HEK293 (cell line): ENCODE results near the gene CPN2.
A peak's percentile ranks its signal among the peaks of the same experiment; 100 is the strongest.

Source experiments
- BCL11B ChIP-seq: fragments of 450-650 bp; formaldehyde crosslinking; IDR thresholded peaks from 2 replicates; pipeline ENCODE4 v1.5.1; 2016; ENCODE audit warnings: low read depth, missing biosample characterization, missing genetic modification characterization
- GFI1B ChIP-seq: fragments of 450-650 bp; formaldehyde crosslinking; IDR thresholded peaks from 2 replicates; pipeline ENCODE4 v1.5.1; 2016; ENCODE audit warnings: missing biosample characterization, missing genetic modification characterization
- KLF1 ChIP-seq: fragments of 450-650 bp; formaldehyde crosslinking; IDR thresholded peaks from 2 replicates; pipeline ENCODE4 v1.5.1; 2016; ENCODE audit warnings: missing biosample characterization, missing genetic modification characterization
- KLF9 ChIP-seq: fragments of 450-650 bp; formaldehyde crosslinking; IDR thresholded peaks from 2 replicates; pipeline ENCODE4 v1.5.1; 2016; ENCODE audit warnings: missing biosample characterization, missing genetic modification characterization, low read depth
- OVOL3 ChIP-seq: fragments of 450-650 bp; formaldehyde crosslinking; IDR thresholded peaks from 2 replicates; pipeline ENCODE4 v1.5.1; 2016; ENCODE audit warnings: missing biosample characterization, missing genetic modification characterization
- SETDB1 ChIP-seq: IDR thresholded peaks from one replicate; pipeline ENCODE4 v1.6.1; 2017; ENCODE audit warnings: mild to moderate bottlenecking, low read length, moderate library complexity, mixed read lengths; ENCODE audit not compliant: insufficient read length
- YY1 ChIP-seq: fragments of 450-650 bp; formaldehyde crosslinking; IDR thresholded peaks from 2 replicates; pipeline ENCODE4 v1.5.1; 2018; ENCODE audit warnings: missing biosample characterization, missing genetic modification characterization
- ZBTB1 ChIP-seq: fragments of 450-650 bp; formaldehyde crosslinking; IDR thresholded peaks from 2 replicates; pipeline ENCODE4 v1.5.1; 2016; ENCODE audit warnings: missing biosample characterization, missing genetic modification characterization
- ZBTB20 ChIP-seq: fragments of 450-650 bp; formaldehyde crosslinking; IDR thresholded peaks from 2 replicates; pipeline ENCODE4 v1.5.1; 2016; ENCODE audit warnings: missing biosample characterization, missing genetic modification characterization
- ZBTB21 ChIP-seq: fragments of 450-650 bp; formaldehyde crosslinking; IDR thresholded peaks from 2 replicates; pipeline ENCODE4 v1.5.1; 2017; ENCODE audit warnings: missing biosample characterization, missing genetic modification characterization
- ZNF155 ChIP-seq: fragments of 450-650 bp; formaldehyde crosslinking; IDR thresholded peaks from 2 replicates; pipeline ENCODE4 v1.5.1; 2016; ENCODE audit warnings: missing biosample characterization, missing genetic modification characterization
- ZNF169 ChIP-seq: fragments of 450-650 bp; formaldehyde crosslinking; IDR thresholded peaks from 2 replicates; pipeline ENCODE4 v1.5.1; 2016; ENCODE audit warnings: missing biosample characterization, missing genetic modification characterization
- ZNF280C ChIP-seq: fragments of 450-650 bp; formaldehyde crosslinking; IDR thresholded peaks from 2 replicates; pipeline ENCODE4 v1.5.1; 2016; ENCODE audit warnings: missing biosample characterization, missing genetic modification characterization
- ZNF292 ChIP-seq: fragments of 450-650 bp; formaldehyde crosslinking; IDR thresholded peaks from 2 replicates; pipeline ENCODE4 v1.5.1; 2016; ENCODE audit warnings: low read depth, missing biosample characterization, missing genetic modification characterization, borderline replicate concordance
- ZNF391 ChIP-seq: fragments of 450-650 bp; formaldehyde crosslinking; IDR thresholded peaks from 2 replicates; pipeline ENCODE4 v1.5.1; 2016; ENCODE audit warnings: low read depth, missing biosample characterization, missing genetic modification characterization, borderline replicate concordance
- ZNF398 ChIP-seq: fragments of 450-650 bp; formaldehyde crosslinking; IDR thresholded peaks from 2 replicates; pipeline ENCODE4 v1.5.1; 2017; ENCODE audit warnings: missing biosample characterization, missing genetic modification characterization
- ZNF433 ChIP-seq: fragments of 450-650 bp; formaldehyde crosslinking; IDR thresholded peaks from 2 replicates; pipeline ENCODE4 v1.5.1; 2016; ENCODE audit warnings: missing biosample characterization, missing genetic modification characterization, low read depth
- ZNF473 ChIP-seq: fragments of 450-650 bp; formaldehyde crosslinking; IDR thresholded peaks from 2 replicates; pipeline ENCODE4 v1.5.1; 2017; ENCODE audit warnings: missing biosample characterization, missing genetic modification characterization
- ZNF513 ChIP-seq: fragments of 450-650 bp; IDR thresholded peaks from 2 replicates; pipeline ENCODE4 v1.5.1; 2018; ENCODE audit warnings: missing biosample characterization, missing genetic modification characterization
- ZNF521 ChIP-seq: fragments of 450-650 bp; formaldehyde crosslinking; IDR thresholded peaks from 2 replicates; pipeline ENCODE4 v1.5.1; 2017; ENCODE audit warnings: missing biosample characterization, mild to moderate bottlenecking, missing genetic modification characterization
- ZNF704 ChIP-seq: fragments of 450-650 bp; formaldehyde crosslinking; IDR thresholded peaks from 2 replicates; pipeline ENCODE4 v1.5.1; 2016; ENCODE audit warnings: missing biosample characterization, missing genetic modification characterization
- ZNF785 ChIP-seq: fragments of 450-650 bp; formaldehyde crosslinking; IDR thresholded peaks from 2 replicates; pipeline ENCODE4 v1.5.1; 2016; ENCODE audit warnings: missing biosample characterization, missing genetic modification characterization
- ZNF792 ChIP-seq: fragments of 450-650 bp; formaldehyde crosslinking; IDR thresholded peaks from 2 replicates; pipeline ENCODE4 v1.5.1; 2016; ENCODE audit warnings: missing biosample characterization, missing genetic modification characterization
- ZNF837 ChIP-seq: fragments of 450-650 bp; formaldehyde crosslinking; IDR thresholded peaks from 2 replicates; pipeline ENCODE4 v1.5.1; 2016; ENCODE audit warnings: missing biosample characterization, missing genetic modification characterization
- TF ChIP-seq, protein P1 (sequence below): fragments of 450-650 bp; formaldehyde crosslinking; IDR thresholded peaks from 2 replicates; pipeline ENCODE4 v1.5.1; 2017; ENCODE audit warnings: missing biosample characterization, missing genetic modification characterization
- TF ChIP-seq, protein P2 (sequence below): fragments of 450-650 bp; formaldehyde crosslinking; IDR thresholded peaks from 2 replicates; pipeline ENCODE4 v1.5.1; 2016; ENCODE audit warnings: missing biosample characterization, missing genetic modification characterization
- TF ChIP-seq, protein P3 (sequence below): fragments of 450-650 bp; formaldehyde crosslinking; IDR thresholded peaks from 2 replicates; pipeline ENCODE4 v1.5.1; 2016; ENCODE audit warnings: missing biosample characterization, missing genetic modification characterization, borderline replicate concordance

Gene CPN2

DNA sequence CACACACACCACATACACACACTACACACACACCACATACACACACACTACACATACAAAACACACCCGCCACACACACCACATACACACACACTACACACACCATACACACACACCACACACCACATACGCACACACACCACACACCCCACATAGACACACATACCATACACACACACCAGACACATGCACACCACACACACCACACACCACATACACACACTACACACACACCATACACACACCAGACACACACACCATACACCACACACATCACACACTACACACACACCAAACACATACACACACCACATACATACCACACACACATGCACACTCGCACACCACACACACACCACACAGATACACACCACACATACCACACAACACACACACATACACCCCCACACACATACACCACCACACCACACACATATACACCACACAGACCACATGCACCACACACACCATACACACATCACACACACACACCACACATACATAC is 26.3 kb downstream of the CPN2 start (continued):
- TF ChIP-seq ZNF704 (tag by site-specific recombination) (no peak), GFI1B (tag by site-specific recombination) (no peak), ZNF837 (no peak), ZNF433 (tag by site-specific recombination) (no peak), ZNF155 (tag by site-specific recombination) (0 out of 2 replicates have a peak, but pooled peaks have one; percentile 42), ZBTB20 (peak; percentile 16; the same call in 1 of the 2 replicates), ZNF292 (no peak), ZNF280C (tag by site-specific recombination) (0 out of 2 replicates have a peak, but pooled peaks have one; percentile 49), ZNF513 (tag by site-specific recombination) (no peak), ZNF391 (tag by site-specific recombination) (no peak; the same call in 1 of the 2 replicates), ZNF169 (tag by site-specific recombination) (no peak), ZBTB1 (tag by site-specific recombination) (no peak), ZNF473 (tag by site-specific recombination) (peak; percentile 51; the same call in 1 of the 2 replicates), ZBTB21 (no peak), YY1 (tag by site-specific recombination) (no peak; the same call in 1 of the 2 replicates), ZNF398 (tag by site-specific recombination) (no peak), BCL11B (tag by site-specific recombination) (no peak), ZNF785 (tag by site-specific recombination) (peak; percentile 49), OVOL3 (tag by site-specific recombination) (no peak), KLF1 (tag by site-specific recombination) (no peak), ZNF792 (tag by site-specific recombination) (no peak), ZNF521 (tag by site-specific recombination) (no peak), KLF9 (tag by site-specific recombination) (peak; percentile 48), SETDB1 (no peak)
- TF ChIP-seq, protein P1, sequence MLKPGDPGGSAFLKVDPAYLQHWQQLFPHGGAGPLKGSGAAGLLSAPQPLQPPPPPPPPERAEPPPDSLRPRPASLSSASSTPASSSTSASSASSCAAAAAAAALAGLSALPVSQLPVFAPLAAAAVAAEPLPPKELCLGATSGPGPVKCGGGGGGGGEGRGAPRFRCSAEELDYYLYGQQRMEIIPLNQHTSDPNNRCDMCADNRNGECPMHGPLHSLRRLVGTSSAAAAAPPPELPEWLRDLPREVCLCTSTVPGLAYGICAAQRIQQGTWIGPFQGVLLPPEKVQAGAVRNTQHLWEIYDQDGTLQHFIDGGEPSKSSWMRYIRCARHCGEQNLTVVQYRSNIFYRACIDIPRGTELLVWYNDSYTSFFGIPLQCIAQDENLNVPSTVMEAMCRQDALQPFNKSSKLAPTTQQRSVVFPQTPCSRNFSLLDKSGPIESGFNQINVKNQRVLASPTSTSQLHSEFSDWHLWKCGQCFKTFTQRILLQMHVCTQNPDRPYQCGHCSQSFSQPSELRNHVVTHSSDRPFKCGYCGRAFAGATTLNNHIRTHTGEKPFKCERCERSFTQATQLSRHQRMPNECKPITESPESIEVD, result no peak
- TF ChIP-seq, protein P2, sequence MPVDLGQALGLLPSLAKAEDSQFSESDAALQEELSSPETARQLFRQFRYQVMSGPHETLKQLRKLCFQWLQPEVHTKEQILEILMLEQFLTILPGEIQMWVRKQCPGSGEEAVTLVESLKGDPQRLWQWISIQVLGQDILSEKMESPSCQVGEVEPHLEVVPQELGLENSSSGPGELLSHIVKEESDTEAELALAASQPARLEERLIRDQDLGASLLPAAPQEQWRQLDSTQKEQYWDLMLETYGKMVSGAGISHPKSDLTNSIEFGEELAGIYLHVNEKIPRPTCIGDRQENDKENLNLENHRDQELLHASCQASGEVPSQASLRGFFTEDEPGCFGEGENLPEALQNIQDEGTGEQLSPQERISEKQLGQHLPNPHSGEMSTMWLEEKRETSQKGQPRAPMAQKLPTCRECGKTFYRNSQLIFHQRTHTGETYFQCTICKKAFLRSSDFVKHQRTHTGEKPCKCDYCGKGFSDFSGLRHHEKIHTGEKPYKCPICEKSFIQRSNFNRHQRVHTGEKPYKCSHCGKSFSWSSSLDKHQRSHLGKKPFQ, result peak; percentile 63
- TF ChIP-seq, protein P3, sequence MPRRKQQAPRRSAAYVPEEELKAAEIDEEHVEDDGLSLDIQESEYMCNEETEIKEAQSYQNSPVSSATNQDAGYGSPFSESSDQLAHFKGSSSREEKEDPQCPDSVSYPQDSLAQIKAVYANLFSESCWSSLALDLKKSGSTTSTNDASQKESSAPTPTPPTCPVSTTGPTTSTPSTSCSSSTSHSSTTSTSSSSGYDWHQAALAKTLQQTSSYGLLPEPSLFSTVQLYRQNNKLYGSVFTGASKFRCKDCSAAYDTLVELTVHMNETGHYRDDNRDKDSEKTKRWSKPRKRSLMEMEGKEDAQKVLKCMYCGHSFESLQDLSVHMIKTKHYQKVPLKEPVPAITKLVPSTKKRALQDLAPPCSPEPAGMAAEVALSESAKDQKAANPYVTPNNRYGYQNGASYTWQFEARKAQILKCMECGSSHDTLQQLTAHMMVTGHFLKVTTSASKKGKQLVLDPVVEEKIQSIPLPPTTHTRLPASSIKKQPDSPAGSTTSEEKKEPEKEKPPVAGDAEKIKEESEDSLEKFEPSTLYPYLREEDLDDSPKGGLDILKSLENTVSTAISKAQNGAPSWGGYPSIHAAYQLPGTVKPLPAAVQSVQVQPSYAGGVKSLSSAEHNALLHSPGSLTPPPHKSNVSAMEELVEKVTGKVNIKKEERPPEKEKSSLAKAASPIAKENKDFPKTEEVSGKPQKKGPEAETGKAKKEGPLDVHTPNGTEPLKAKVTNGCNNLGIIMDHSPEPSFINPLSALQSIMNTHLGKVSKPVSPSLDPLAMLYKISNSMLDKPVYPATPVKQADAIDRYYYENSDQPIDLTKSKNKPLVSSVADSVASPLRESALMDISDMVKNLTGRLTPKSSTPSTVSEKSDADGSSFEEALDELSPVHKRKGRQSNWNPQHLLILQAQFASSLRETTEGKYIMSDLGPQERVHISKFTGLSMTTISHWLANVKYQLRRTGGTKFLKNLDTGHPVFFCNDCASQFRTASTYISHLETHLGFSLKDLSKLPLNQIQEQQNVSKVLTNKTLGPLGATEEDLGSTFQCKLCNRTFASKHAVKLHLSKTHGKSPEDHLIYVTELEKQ (tag by site-specific recombination), result no peak
